Liver (tissue), 9 donors: ENCODE data around the gene MSI2. TPM values are rescaled to one million over a fixed set of nuclear protein-coding genes. Genes with fewer than 3 reads are reported as not detected.

ENCODE experiments used
- DNase-seq: peaks from one replicate; pipeline ENCODE4 v3.0.0-alpha.2; 2017; ENCODE audit warnings: low spot score
- H3K27ac ChIP-seq, 2 donors: one replicate each; pipeline ENCODE4 v1.7.0; 2013; ENCODE audit warnings: inconsistent platforms in 2 of 2, low read length in 2 of 2, control low read depth in 1 of 2, low read depth in 1 of 2, mild to moderate bottlenecking in 1 of 2
- H3K27me3 ChIP-seq, 4 donors: one replicate each; pipeline versions ENCODE4 v1.6.1 to v1.7.0; 2013; ENCODE audit warnings: low read length in 3 of 4, inconsistent platforms in 1 of 4, mild to moderate bottlenecking in 1 of 4, moderate library complexity in 1 of 4; ENCODE audit not compliant: control insufficient read depth in 4 of 4, insufficient read depth in 4 of 4
- H3K36me3 ChIP-seq, 4 donors: one replicate each; pipeline versions ENCODE4 v1.6.1 to v1.7.0; 2013; ENCODE audit warnings: low read length in 3 of 4, mild to moderate bottlenecking in 3 of 4, low read depth in 1 of 4, moderate library complexity in 1 of 4; ENCODE audit not compliant: control insufficient read depth in 4 of 4, insufficient read depth in 3 of 4
- H3K4me1 ChIP-seq, 4 donors: one replicate each; pipeline versions ENCODE4 v1.6.1 to v1.7.0; 2013; ENCODE audit warnings: low read length in 3 of 4, mild to moderate bottlenecking in 3 of 4, moderate library complexity in 1 of 4; ENCODE audit not compliant: control insufficient read depth in 4 of 4, insufficient read depth in 4 of 4
- H3K4me3 ChIP-seq, 3 donors: one replicate each; pipeline versions ENCODE4 v1.6.1 to v1.7.0; 2013; ENCODE audit warnings: low read length in 3 of 3, control low read depth in 1 of 3, low read depth in 1 of 3, mild to moderate bottlenecking in 1 of 3
- H3K9ac ChIP-seq, 2 donors: one replicate each; pipeline ENCODE4 v1.7.0; 2013; ENCODE audit warnings: low read length in 2 of 2, mild to moderate bottlenecking in 2 of 2, moderate library complexity in 2 of 2, control low read depth in 1 of 2, low read depth in 1 of 2
- H3K9me3 ChIP-seq, 4 donors: one replicate each; pipeline versions ENCODE4 v1.6.1 to v1.7.0; 2013; ENCODE audit warnings: low read length in 3 of 4; ENCODE audit not compliant: control insufficient read depth in 4 of 4
- EGR1 ChIP-seq, 2 donors: IDR thresholded peaks; 2 replicates each; pipeline ENCODE4 v1.6.1; 2016 to 2018; ENCODE audit warnings: antibody characterized with exemption in 2 of 2, low read depth in 2 of 2
- HNF4A ChIP-seq, 2 donors: conservative IDR thresholded peaks; 2 replicates each; pipeline ENCODE4 v1.6.1; 2016; ENCODE audit warnings: antibody characterized with exemption in 2 of 2, mild to moderate bottlenecking in 2 of 2
- HNF4G ChIP-seq: IDR thresholded peaks from 2 replicates; pipeline ENCODE4 v1.6.1; 2016; ENCODE audit warnings: antibody characterized with exemption
- RAD21 ChIP-seq, 2 donors: IDR thresholded peaks; 2 replicates each; pipeline ENCODE4 v1.6.1; 2016; ENCODE audit warnings: antibody characterized with exemption in 2 of 2, mild to moderate bottlenecking in 2 of 2
- RXRA ChIP-seq, 2 donors: IDR thresholded peaks; 2 replicates each; pipeline ENCODE4 v1.6.1; 2017 to 2018; ENCODE audit warnings: antibody characterized with exemption in 2 of 2, mild to moderate bottlenecking in 1 of 2
- SP1 ChIP-seq: IDR thresholded peaks from 2 replicates; pipeline ENCODE4 v1.6.1; 2018; ENCODE audit warnings: antibody characterized with exemption, mild to moderate bottlenecking
- TAF1 ChIP-seq: conservative IDR thresholded peaks from 2 replicates; pipeline ENCODE4 v1.6.1; 2016; ENCODE audit warnings: antibody characterized with exemption, mild to moderate bottlenecking
- YY1 ChIP-seq: IDR thresholded peaks from 2 replicates; pipeline ENCODE4 v1.6.1; 2016; ENCODE audit warnings: antibody characterized with exemption, mild to moderate bottlenecking
- WGBS: extraction: QIAGEN DNeasy Blood & Tissue Kit; methylation state at CpG from one replicate; pipeline ENCODE4 v1.1.7; 2013; 5-methylcytosine and 5-hydroxymethylcytosine counted together
- polyA plus RNA-seq, 2 donors: library from polyadenylated mRNA; stranded (reverse) in 1 of 2; unstranded in 1 of 2; fragments of 200-250 nt in 1 of 2; fragments of >200 nt in 1 of 2; fragmentation: Nextera tagmentation in 1 of 2; extraction: Ambion mirVana in 1 of 2; gene quantifications; one replicate each; pipeline versions ENCODE4 v1.2.1 to v1.2.3, GENCODE V29; 2013 to 2015
- total RNA-seq, 2 donors: library from RNA; depleted of rRNA; stranded (reverse); fragments of >200 nt; gene quantifications; one replicate each; pipeline ENCODE4 v1.2.3, GENCODE V29; 2014
- TF ChIP-seq, protein P1 (sequence below): IDR thresholded peaks from 2 replicates; pipeline ENCODE4 v1.6.1; 2016; ENCODE audit warnings: antibody characterized with exemption, mild to moderate bottlenecking
- TF ChIP-seq, protein P2 (sequence below): IDR thresholded peaks from 2 replicates; pipeline ENCODE4 v1.6.1; 2016; ENCODE audit warnings: antibody characterized with exemption
- TF ChIP-seq, protein P3 (sequence below): IDR thresholded peaks from 2 replicates; pipeline ENCODE4 v1.6.1; 2016; ENCODE audit warnings: antibody characterized with exemption
- TF ChIP-seq, protein P4 (sequence below): IDR thresholded peaks from 2 replicates; pipeline ENCODE4 v1.6.1; 2016; ENCODE audit warnings: antibody characterized with exemption
- donor health status: healthy.
- donor health status: healthy.
- donor health status: healthy.
- donor health status: healthy.
- donor health status: healthy.

The MSI2 gene
- total and polyA plus RNA-seq, 4 donors = 5.7 to 15.6 (median 9.2) TPM

DNA sequence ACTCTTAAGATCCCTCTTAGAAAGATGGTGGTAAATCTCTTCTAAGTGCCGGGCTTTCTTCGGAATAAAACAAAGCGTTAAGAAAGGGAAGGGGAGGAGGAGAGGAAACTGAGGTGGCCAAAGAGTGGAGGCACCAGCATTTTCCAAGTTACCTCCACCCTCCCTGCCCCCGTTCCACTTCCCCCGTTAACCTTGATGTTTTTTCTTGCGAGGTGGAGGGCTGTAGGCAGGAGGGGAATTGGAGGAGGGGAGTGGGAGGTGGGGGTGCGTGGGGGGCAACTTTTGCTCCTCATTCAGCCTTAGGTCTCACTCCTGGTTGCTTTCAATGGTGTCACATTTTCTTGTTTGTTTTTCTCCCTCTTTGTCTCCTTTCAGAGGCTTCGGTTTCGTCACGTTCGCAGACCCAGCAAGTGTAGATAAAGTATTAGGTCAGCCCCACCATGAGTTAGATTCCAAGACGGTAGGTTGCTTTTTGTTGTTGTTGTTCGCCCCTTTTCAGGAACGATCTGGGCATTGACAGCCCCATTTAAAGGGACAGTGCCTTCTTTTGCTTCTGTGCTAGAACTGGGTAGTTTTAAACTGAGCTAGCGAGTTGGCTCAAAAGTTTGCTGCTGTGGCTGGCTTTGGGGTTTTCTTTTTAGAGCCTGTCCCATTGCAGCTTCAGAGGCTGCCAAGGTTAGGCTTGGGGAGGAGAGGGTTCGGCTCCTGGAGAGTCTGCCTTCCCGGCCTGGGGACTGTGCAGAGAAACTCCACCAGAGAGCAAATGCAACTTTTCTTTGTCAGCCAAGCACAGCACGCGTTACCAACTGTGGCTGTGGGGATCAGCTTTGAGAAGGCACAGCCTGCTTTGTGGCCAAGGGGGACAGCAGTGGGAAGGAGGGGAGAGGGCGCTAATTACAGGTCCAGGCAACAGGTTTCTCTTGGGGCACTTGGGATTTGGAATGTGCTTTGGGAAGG is 1.9 kb downstream of the MSI2 start (continued):
- TF ChIP-seq, protein P1, sequence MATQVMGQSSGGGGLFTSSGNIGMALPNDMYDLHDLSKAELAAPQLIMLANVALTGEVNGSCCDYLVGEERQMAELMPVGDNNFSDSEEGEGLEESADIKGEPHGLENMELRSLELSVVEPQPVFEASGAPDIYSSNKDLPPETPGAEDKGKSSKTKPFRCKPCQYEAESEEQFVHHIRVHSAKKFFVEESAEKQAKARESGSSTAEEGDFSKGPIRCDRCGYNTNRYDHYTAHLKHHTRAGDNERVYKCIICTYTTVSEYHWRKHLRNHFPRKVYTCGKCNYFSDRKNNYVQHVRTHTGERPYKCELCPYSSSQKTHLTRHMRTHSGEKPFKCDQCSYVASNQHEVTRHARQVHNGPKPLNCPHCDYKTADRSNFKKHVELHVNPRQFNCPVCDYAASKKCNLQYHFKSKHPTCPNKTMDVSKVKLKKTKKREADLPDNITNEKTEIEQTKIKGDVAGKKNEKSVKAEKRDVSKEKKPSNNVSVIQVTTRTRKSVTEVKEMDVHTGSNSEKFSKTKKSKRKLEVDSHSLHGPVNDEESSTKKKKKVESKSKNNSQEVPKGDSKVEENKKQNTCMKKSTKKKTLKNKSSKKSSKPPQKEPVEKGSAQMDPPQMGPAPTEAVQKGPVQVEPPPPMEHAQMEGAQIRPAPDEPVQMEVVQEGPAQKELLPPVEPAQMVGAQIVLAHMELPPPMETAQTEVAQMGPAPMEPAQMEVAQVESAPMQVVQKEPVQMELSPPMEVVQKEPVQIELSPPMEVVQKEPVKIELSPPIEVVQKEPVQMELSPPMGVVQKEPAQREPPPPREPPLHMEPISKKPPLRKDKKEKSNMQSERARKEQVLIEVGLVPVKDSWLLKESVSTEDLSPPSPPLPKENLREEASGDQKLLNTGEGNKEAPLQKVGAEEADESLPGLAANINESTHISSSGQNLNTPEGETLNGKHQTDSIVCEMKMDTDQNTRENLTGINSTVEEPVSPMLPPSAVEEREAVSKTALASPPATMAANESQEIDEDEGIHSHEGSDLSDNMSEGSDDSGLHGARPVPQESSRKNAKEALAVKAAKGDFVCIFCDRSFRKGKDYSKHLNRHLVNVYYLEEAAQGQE = no peak
- TF ChIP-seq RXRA (IDR thresholded peaks at IDR 0.05) = no peak
- TF ChIP-seq, protein P2, sequence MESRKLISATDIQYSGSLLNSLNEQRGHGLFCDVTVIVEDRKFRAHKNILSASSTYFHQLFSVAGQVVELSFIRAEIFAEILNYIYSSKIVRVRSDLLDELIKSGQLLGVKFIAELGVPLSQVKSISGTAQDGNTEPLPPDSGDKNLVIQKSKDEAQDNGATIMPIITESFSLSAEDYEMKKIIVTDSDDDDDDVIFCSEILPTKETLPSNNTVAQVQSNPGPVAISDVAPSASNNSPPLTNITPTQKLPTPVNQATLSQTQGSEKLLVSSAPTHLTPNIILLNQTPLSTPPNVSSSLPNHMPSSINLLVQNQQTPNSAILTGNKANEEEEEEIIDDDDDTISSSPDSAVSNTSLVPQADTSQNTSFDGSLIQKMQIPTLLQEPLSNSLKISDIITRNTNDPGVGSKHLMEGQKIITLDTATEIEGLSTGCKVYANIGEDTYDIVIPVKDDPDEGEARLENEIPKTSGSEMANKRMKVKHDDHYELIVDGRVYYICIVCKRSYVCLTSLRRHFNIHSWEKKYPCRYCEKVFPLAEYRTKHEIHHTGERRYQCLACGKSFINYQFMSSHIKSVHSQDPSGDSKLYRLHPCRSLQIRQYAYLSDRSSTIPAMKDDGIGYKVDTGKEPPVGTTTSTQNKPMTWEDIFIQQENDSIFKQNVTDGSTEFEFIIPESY = no peak
- no peak for TF ChIP-seq HNF4G
- TF ChIP-seq YY1 = no peak

DNA sequence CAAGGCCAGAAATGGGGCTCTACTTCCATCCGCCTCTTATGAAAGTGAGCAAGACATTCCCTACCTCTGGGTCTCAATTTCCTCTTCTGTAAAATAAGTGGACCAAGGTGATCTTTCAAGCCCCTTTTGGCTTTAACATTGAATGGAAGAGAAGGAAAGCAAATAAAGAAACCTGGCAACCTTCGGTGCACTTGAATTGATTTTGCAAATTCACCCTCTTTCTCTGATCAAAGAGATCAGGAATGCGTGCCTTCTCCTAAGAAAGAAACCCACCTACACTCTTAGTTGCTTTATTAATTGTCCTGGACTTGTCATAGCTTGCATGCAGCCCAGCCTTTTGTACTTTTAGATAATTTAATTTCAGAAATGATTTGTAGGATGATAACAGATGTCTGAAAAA is 3.0 kb downstream of the MSI2 start:
- no peaks in the 10 kb centered on the region for H3K27me3 ChIP-seq
- no peaks in the 10 kb centered on the region for H3K9me3 ChIP-seq
- DNase-seq = no peak
- H3K36me3 ChIP-seq = peaks cover 2 to 23% (median 9%) of the 10 kb centered on the region in 4 donors
- no peak overlapping the region for H3K27ac ChIP-seq
- H3K4me1 ChIP-seq = peaks cover 0 to 6% (median 2%) of the 10 kb centered on the region in 4 donors
- 84% methylated on average over 3 of the region's 3 CpGs for WGBS
- no peak for TF ChIP-seq SP1
- no peak for TF ChIP-seq EGR1 (IDR thresholded peaks at IDR 0.05; ENCODE audit: low read depth in 2 of 2)
- TF ChIP-seq YY1 = no peak
- TF ChIP-seq, protein P3, sequence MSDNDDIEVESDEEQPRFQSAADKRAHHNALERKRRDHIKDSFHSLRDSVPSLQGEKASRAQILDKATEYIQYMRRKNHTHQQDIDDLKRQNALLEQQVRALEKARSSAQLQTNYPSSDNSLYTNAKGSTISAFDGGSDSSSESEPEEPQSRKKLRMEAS = no peak
- TF ChIP-seq TAF1 = no peak
- TF ChIP-seq RAD21 (IDR thresholded peaks at IDR 0.05) = no peak
- no peak for TF ChIP-seq HNF4A (conservative IDR thresholded peaks at IDR 0.05)
- TF ChIP-seq, protein P1 = no peak
- TF ChIP-seq, protein P4, sequence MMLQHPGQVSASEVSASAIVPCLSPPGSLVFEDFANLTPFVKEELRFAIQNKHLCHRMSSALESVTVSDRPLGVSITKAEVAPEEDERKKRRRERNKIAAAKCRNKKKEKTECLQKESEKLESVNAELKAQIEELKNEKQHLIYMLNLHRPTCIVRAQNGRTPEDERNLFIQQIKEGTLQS = no peak
- no peak overlapping the region for H3K4me3 ChIP-seq
- no peak overlapping the region for H3K9ac ChIP-seq
